PFSK-1 (cell line): Measurements from ENCODE around the gene USP36.

Experiments used
- SIN3A ChIP-seq: IDR thresholded peaks from 2 replicates; pipeline ENCODE4 v1.6.1; 2012; ENCODE audit warnings: mild to moderate bottlenecking, low read length, moderate library complexity, borderline replicate concordance; ENCODE audit not compliant: insufficient read depth
- TAF1 ChIP-seq: IDR thresholded peaks from 2 replicates; pipeline ENCODE4 v1.6.1; 2012; ENCODE audit warnings: low read length, control low read depth, borderline replicate concordance; ENCODE audit not compliant: insufficient read depth

- TF ChIP-seq TAF1 (no peak), SIN3A (no peak)
These were observed 45.6 kb downstream of the USP36 start for GRCh38 chr17:78794864-78795640.
